Thyroid gland (tissue), 4 donors: ENCODE data around the gene SLC8A1. TPM values are rescaled to one million over a fixed set of nuclear protein-coding genes. Genes with fewer than 3 reads are reported as not detected.

Experiments used
- DNase-seq, 2 donors: peaks; one replicate each; pipeline ENCODE4 v3.0.0-alpha.2; 2019
- H3K27ac ChIP-seq, 3 donors: fragments of 200-600 bp; sonication (generic); 1 replicate in 2 of 3; 2 replicates in 1 of 3; pipeline ENCODE4 v1.5.1; 2016 to 2019; ENCODE audit warnings: mild to moderate bottlenecking in 1 of 3, moderate library complexity in 1 of 3
- H3K27me3 ChIP-seq: fragments of 200-600 bp; sonication (generic); one replicate; pipeline ENCODE4 v1.5.1; 2019
- H3K36me3 ChIP-seq, 2 donors: fragments of 200-600 bp; sonication (generic); one replicate each; pipeline ENCODE4 v1.5.1; 2016 to 2019
- H3K4me1 ChIP-seq, 2 donors: fragments of 200-600 bp; sonication (generic); one replicate each; pipeline ENCODE4 v1.5.1; 2017 to 2019
- H3K4me3 ChIP-seq, 3 donors: fragments of 200-600 bp; sonication (generic); replicated peaks in 1 of 3; 1 replicate in 2 of 3; 2 replicates in 1 of 3; pipeline ENCODE4 v1.5.1; 2016; ENCODE audit warnings: mild to moderate bottlenecking in 1 of 3
- H3K9me3 ChIP-seq: fragments of 200-600 bp; sonication (generic); one replicate; pipeline ENCODE4 v1.5.1; 2017
- POLR2A ChIP-seq, 2 donors: fragments of 450-650 bp; IDR thresholded peaks; one replicate each; pipeline ENCODE4 v1.6.1; 2017; ENCODE audit warnings: antibody characterized with exemption in 2 of 2, mild to moderate bottlenecking in 2 of 2, moderate library complexity in 1 of 2
- WGBS, 2 donors: methylation state at CpG; one replicate each; pipeline ENCODE4 v1.1.5; 2017; 5-methylcytosine and 5-hydroxymethylcytosine counted together
- intact Hi-C: fragments of 100-400 bp; cut with DNase I; formaldehyde crosslinking; loops from one replicate; pipeline ENCODE4 v1.15.1; 2023
- total RNA-seq, 4 donors: library from RNA; depleted of rRNA; stranded (reverse); fragments of >200 nt; gene quantifications; one replicate each; pipeline ENCODE4 v1.2.3, GENCODE V29; 2016
- TF ChIP-seq, protein P1 (sequence below), 6 experiments: fragments of 200-600 bp in 3 of 6; fragments of 450-650 bp in 3 of 6; sonication (generic) in 3 of 6; IDR thresholded peaks; one replicate each; pipeline ENCODE4 v1.5.1; 2016 to 2019; ENCODE audit warnings: antibody characterized with exemption in 6 of 6, mild to moderate bottlenecking in 2 of 6, inconsistent platforms in 1 of 6, moderate library complexity in 1 of 6

Gene SLC8A1
- total RNA-seq, 4 donors from 2014 or later: 2.0 to 5.1 (median 4.4) TPM

GRCh38 chr2:40178971-40179370, 272.9 kb downstream of the SLC8A1 start:
- WGBS, 2 donors: 87% methylated on average over 3 of the region's 3 CpGs
- Histone ChIP-seq H3K36me3 (no peaks in the 10 kb centered on the region), H3K27ac (no peak overlapping the region), H3K27me3 (no peaks in the 10 kb centered on the region), H3K4me1 (no peaks in the 10 kb centered on the region), H3K4me3 (no peak overlapping the region), H3K9me3 (no peaks in the 10 kb centered on the region)
- no peak for DNase-seq
- TF ChIP-seq POLR2A (IDR thresholded peaks at IDR 0.05): no peak
- TF ChIP-seq, protein P1, sequence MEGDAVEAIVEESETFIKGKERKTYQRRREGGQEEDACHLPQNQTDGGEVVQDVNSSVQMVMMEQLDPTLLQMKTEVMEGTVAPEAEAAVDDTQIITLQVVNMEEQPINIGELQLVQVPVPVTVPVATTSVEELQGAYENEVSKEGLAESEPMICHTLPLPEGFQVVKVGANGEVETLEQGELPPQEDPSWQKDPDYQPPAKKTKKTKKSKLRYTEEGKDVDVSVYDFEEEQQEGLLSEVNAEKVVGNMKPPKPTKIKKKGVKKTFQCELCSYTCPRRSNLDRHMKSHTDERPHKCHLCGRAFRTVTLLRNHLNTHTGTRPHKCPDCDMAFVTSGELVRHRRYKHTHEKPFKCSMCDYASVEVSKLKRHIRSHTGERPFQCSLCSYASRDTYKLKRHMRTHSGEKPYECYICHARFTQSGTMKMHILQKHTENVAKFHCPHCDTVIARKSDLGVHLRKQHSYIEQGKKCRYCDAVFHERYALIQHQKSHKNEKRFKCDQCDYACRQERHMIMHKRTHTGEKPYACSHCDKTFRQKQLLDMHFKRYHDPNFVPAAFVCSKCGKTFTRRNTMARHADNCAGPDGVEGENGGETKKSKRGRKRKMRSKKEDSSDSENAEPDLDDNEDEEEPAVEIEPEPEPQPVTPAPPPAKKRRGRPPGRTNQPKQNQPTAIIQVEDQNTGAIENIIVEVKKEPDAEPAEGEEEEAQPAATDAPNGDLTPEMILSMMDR (IDR thresholded peaks at IDR 0.05): no peak
- intact Hi-C loops: no loop called here

DNA sequence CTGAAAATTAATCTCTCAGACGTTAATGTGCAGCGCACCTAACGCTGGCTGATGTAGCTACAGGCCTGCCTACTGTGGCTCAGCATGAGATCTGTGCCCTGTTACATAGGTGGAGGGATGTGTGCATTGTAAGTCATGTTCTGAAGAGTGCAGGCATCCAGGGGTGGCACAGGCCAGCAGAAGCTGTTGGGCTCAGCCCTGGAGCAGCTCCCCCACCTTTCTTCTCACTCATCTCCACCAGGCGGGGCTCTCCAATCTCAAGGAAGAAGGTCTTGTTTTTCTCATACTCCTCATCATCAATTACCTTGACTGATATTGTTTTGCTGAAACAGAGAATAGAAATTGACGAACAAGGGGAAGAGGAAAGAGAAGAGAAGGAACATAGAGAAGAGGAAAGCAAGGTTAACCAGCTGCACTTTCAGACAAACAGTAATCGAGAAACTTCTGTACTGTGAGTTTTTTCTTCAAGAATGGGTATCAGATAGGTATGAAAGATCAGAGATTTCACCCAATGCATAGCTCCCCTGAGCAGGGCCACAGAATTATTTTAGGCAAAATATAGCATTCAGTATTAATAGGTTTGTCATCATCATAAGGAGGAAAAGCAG, 273.6 kb downstream of the SLC8A1 start:
- H3K27me3 ChIP-seq: no peaks in the 10 kb centered on the region
- WGBS, 2 donors: 96 to 97% methylated on average over 6 of the region's 6 CpGs
- TF ChIP-seq, protein P1 (IDR thresholded peaks at IDR 0.05): no peak
- TF ChIP-seq POLR2A (IDR thresholded peaks at IDR 0.05): no peak

GRCh38 chr2:40177366-40177765, 274.5 kb downstream of the SLC8A1 start:
- Histone ChIP-seq H3K4me1 (no peaks in the 10 kb centered on the region), H3K4me3 (no peak overlapping the region), H3K27me3 (no peaks in the 10 kb centered on the region), H3K9me3 (no peaks in the 10 kb centered on the region), H3K36me3 (no peaks in the 10 kb centered on the region), H3K27ac (no peak overlapping the region)
- no peak for DNase-seq
- intact Hi-C loops: no loop called here
- TF ChIP-seq POLR2A (IDR thresholded peaks at IDR 0.05): no peak
- TF ChIP-seq, protein P1 (IDR thresholded peaks at IDR 0.05): no peak
- WGBS, 2 donors: 71 to 79% methylated on average over 6 of the region's 6 CpGs

More for the DNA sequence above, 273.6 kb downstream of the SLC8A1 start:
- intact Hi-C loops: no loop called here
- Histone ChIP-seq H3K9me3 (no peaks in the 10 kb centered on the region), H3K27ac (no peak overlapping the region), H3K4me1 (no peaks in the 10 kb centered on the region), H3K4me3 (no peak overlapping the region), H3K36me3 (no peaks in the 10 kb centered on the region)
- no peak for DNase-seq

- H3K27me3 ChIP-seq: no peaks in the 10 kb centered on the region
These were observed 278.6 kb downstream of the SLC8A1 start for GRCh38 chr2:40173276-40173675.

DNA sequence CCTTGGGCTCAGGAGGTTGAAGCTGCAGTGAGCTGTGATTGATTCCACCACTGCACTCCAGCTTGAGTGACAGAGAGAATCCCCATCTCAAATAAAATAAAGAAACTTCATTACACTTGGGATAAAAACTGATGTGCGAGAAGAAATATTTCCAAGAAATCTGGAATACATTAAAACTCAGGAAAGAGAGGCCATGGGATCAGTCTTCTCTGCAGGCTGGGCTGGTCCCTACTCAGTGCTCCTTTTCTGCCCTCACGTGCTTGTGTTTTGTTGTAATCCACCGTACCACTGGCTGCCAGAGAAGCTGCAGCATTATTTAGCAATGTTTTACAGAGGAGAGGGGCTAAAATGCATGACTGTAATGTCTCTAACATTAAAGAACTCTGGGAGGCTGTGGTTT, 282.0 kb downstream of the SLC8A1 start:
- no peak for TF ChIP-seq POLR2A (IDR thresholded peaks at IDR 0.05)
- TF ChIP-seq, protein P1 (IDR thresholded peaks at IDR 0.05): no peak
- Histone ChIP-seq H3K4me1 (peaks cover 0 to 4% of the 10 kb centered on the region in 2 donors), H3K27ac (no peak overlapping the region), H3K36me3 (no peaks in the 10 kb centered on the region), H3K4me3 (no peak overlapping the region), H3K9me3 (no peaks in the 10 kb centered on the region), H3K27me3 (no peaks in the 10 kb centered on the region)
- no peak for DNase-seq
- intact Hi-C loops: no loop called here
- WGBS, 2 donors: 89 to 91% methylated on average over 3 of the region's 3 CpGs

More at GRCh38 chr2:40173276-40173675, 278.6 kb downstream of the SLC8A1 start:
- 81 to 87% methylated on average over 2 of the region's 2 CpGs for WGBS, 2 donors
- H3K9me3 ChIP-seq: no peaks in the 10 kb centered on the region
- H3K27ac ChIP-seq: no peak overlapping the region
- no peaks in the 10 kb centered on the region for H3K36me3 ChIP-seq
- H3K4me3 ChIP-seq: no peak overlapping the region
- no peak for DNase-seq
- intact Hi-C loops: no loop called here
- no peaks in the 10 kb centered on the region for H3K4me1 ChIP-seq
- TF ChIP-seq, protein P1 (IDR thresholded peaks at IDR 0.05): no peak
- TF ChIP-seq POLR2A (IDR thresholded peaks at IDR 0.05): no peak
